ENCODE results near the gene MCRIP2.

DNA sequence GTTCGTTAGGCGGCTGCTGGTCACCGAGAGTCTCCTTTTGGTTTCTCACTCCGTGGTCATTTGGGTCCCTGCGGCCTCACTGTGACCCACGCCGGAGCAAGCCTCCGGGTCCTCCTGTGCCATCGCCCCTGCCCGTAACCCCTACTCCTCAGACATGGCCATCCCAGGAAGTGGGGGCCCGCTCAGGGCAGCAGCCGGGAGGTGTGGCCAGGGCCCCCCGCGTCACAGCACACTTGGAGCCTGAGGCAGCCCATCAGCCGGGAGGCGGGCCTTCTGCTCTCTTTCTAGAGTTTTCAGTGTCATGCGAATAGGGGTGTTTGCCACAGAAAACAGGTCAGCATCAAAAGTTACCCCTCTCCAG, 18.7 kb upstream of the MCRIP2 start:
- no peak for TF ChIP-seq POLR2A (IDR thresholded peaks at IDR 0.05; ENCODE audit: low read depth, low read length)
- no peak for TF ChIP-seq POLR2AphosphoS5 (IDR thresholded peaks at IDR 0.05; ENCODE audit: low read depth, low read length)
- no peak for TF ChIP-seq POU2F2 (IDR thresholded peaks at IDR 0.05; ENCODE audit: low read depth, low read length)
- TF ChIP-seq PAX5 (IDR thresholded peaks at IDR 0.05; ENCODE audit: insufficient read depth, low read length, severe bottlenecking), result no peak
